CD14-positive monocyte (primary cell): ENCODE data around the gene COL27A1. TPM values are rescaled to one million over a fixed set of nuclear protein-coding genes. Genes with fewer than 3 reads are reported as not detected.

Experiments
- DNase-seq, 3 donors: peaks; one replicate each; pipeline ENCODE4 v3.0.0-alpha.2; 2011 to 2022
- H2AFZ ChIP-seq: 2 replicates; pipeline ENCODE4 v1.6.0; 2012; ENCODE audit warnings: mild to moderate bottlenecking, low read depth, low read length, inconsistent platforms; ENCODE audit not compliant: insufficient read depth, poor library complexity, severe bottlenecking
- H3K27ac ChIP-seq, 2 donors: 1 replicate in 1 of 2; 2 replicates in 1 of 2; pipeline ENCODE4 v1.5.1; 2012 to 2013; ENCODE audit warnings: low read length in 2 of 2, control low read depth in 1 of 2, inconsistent platforms in 1 of 2, low read depth in 1 of 2, mild to moderate bottlenecking in 1 of 2
- H3K27me3 ChIP-seq, 2 donors: one replicate each; pipeline versions ENCODE4 v1.6.0 to v1.6.1; 2011 to 2013; ENCODE audit warnings: low read length in 2 of 2; ENCODE audit not compliant: control insufficient read depth in 2 of 2, insufficient read depth in 2 of 2
- H3K36me3 ChIP-seq, 2 donors: replicated peaks in 1 of 2; 1 replicate in 1 of 2; 2 replicates in 1 of 2; pipeline versions ENCODE4 v1.5.1 to v1.6.1; 2012 to 2013; ENCODE audit warnings: low read length in 2 of 2, control low read depth in 1 of 2, inconsistent platforms in 1 of 2, mild to moderate bottlenecking in 1 of 2; ENCODE audit not compliant: insufficient read depth in 2 of 2, control insufficient read depth in 1 of 2
- H3K4me1 ChIP-seq, 2 donors: 1 replicate in 1 of 2; 2 replicates in 1 of 2; pipeline versions ENCODE4 v1.5.1 to v1.6.1; 2012 to 2013; ENCODE audit warnings: low read length in 2 of 2, control low read depth in 1 of 2, inconsistent platforms in 1 of 2, mild to moderate bottlenecking in 1 of 2, moderate library complexity in 1 of 2; ENCODE audit not compliant: insufficient read depth in 2 of 2, control insufficient read depth in 1 of 2
- H3K4me2 ChIP-seq: replicated peaks from 2 replicates; pipeline ENCODE3; 2012; ENCODE audit warnings: low read length, moderate library complexity, mild to moderate bottlenecking; ENCODE audit not compliant: poor library complexity, severe bottlenecking; ENCODE audit errors: extremely low read depth
- H3K4me3 ChIP-seq, 3 experiments: fragments of 200-600 bp in 1 of 3; sonication (generic) in 1 of 3; replicated peaks in 1 of 3; 1 replicate in 2 of 3; 2 replicates in 1 of 3; pipeline ENCODE4 v1.5.1; 2011 to 2013; ENCODE audit warnings: low read length in 3 of 3, mild to moderate bottlenecking in 3 of 3, control low read depth in 2 of 3, low read depth in 2 of 3, inconsistent platforms in 1 of 3, moderate library complexity in 1 of 3
- H3K79me2 ChIP-seq: 2 replicates; pipeline ENCODE4 v1.6.0; 2012; ENCODE audit warnings: mild to moderate bottlenecking, control low read depth, inconsistent platforms, low read length, moderate library complexity; ENCODE audit not compliant: insufficient read depth
- H3K9ac ChIP-seq: 2 replicates; pipeline ENCODE4 v1.6.0; 2017; ENCODE audit warnings: low read length, mild to moderate bottlenecking; ENCODE audit not compliant: insufficient read depth, poor library complexity, severe bottlenecking
- H3K9me3 ChIP-seq, 2 donors: replicated peaks in 1 of 2; 1 replicate in 1 of 2; 2 replicates in 1 of 2; pipeline versions ENCODE4 v1.5.1 to v1.6.1; 2012 to 2013; ENCODE audit warnings: low read length in 2 of 2, control low read depth in 1 of 2; ENCODE audit not compliant: control insufficient read depth in 1 of 2, insufficient read depth in 1 of 2
- H4K20me1 ChIP-seq: 2 replicates; pipeline ENCODE4 v1.6.0; 2012; ENCODE audit warnings: mild to moderate bottlenecking, low read length, control low read depth, moderate library complexity; ENCODE audit not compliant: insufficient read depth
- H3K27ac Mint-ChIP-seq, 7 donors: one replicate each; pipeline ENCODE4 v1.8.0; 2020; ENCODE audit warnings: mild to moderate bottlenecking in 7 of 7, mixed read lengths in 7 of 7, moderate library complexity in 6 of 7, inconsistent platforms in 2 of 7
- H3K27me3 Mint-ChIP-seq, 3 donors: one replicate each; pipeline ENCODE4 v1.8.0; 2021 to 2022; ENCODE audit warnings: low read depth in 3 of 3, mild to moderate bottlenecking in 3 of 3, mixed read lengths in 3 of 3, moderate library complexity in 3 of 3, inconsistent platforms in 1 of 3
- H3K36me3 Mint-ChIP-seq, 2 donors: one replicate each; pipeline ENCODE4 v1.8.0; 2020; ENCODE audit warnings: mixed read lengths in 2 of 2, inconsistent platforms in 1 of 2, mild to moderate bottlenecking in 1 of 2
- H3K4me1 Mint-ChIP-seq: one replicate; pipeline ENCODE4 v1.8.0; 2020; ENCODE audit warnings: mild to moderate bottlenecking, mixed read lengths
- H3K4me3 Mint-ChIP-seq, 2 donors: one replicate each; pipeline ENCODE4 v1.8.0; 2020; ENCODE audit warnings: mild to moderate bottlenecking in 2 of 2, mixed read lengths in 2 of 2, moderate library complexity in 1 of 2
- H3K9me3 Mint-ChIP-seq, 7 donors: one replicate each; pipeline ENCODE4 v1.8.0; 2020 to 2022; ENCODE audit warnings: mixed read lengths in 7 of 7, mild to moderate bottlenecking in 6 of 7, moderate library complexity in 6 of 7, inconsistent platforms in 2 of 7
- WGBS: methylation state at CpG from one replicate; pipeline ENCODE4 v1.1.5; 2013; ENCODE audit warnings: missing lambda C conversion rate; ENCODE audit not compliant: insufficient coverage; 5-methylcytosine and 5-hydroxymethylcytosine counted together
- intact Hi-C, 2 donors: fragments of 100-400 bp; cut with micrococcal nuclease; formaldehyde crosslinking; loops; one replicate each; pipeline versions ENCODE4 v1.15.0 to v1.15.1; 2023
- polyA plus RNA-seq, 3 donors: library from polyadenylated mRNA; depleted of rRNA in 1 of 3; unstranded in 2 of 3; stranded (reverse) in 1 of 3; fragments of 300-500 nt in 2 of 3; fragments of >200 nt in 1 of 3; fragmentation: Illumina TruSeq in 2 of 3; gene quantifications; 1 replicate in 2 of 3; 2 replicates in 1 of 3; pipeline ENCODE4 v1.2.3, GENCODE V29; 2012 to 2021
- TF ChIP-seq, protein P1 (sequence below): fragments of 200-600 bp; IDR thresholded peaks from one replicate; pipeline ENCODE4 v1.8.0; 2022; ENCODE audit warnings: antibody characterized with exemption, mild to moderate bottlenecking

The COL27A1 gene
- polyA plus RNA-seq, 3 donors: 0.03 TPM; not detected in 2

DNA sequence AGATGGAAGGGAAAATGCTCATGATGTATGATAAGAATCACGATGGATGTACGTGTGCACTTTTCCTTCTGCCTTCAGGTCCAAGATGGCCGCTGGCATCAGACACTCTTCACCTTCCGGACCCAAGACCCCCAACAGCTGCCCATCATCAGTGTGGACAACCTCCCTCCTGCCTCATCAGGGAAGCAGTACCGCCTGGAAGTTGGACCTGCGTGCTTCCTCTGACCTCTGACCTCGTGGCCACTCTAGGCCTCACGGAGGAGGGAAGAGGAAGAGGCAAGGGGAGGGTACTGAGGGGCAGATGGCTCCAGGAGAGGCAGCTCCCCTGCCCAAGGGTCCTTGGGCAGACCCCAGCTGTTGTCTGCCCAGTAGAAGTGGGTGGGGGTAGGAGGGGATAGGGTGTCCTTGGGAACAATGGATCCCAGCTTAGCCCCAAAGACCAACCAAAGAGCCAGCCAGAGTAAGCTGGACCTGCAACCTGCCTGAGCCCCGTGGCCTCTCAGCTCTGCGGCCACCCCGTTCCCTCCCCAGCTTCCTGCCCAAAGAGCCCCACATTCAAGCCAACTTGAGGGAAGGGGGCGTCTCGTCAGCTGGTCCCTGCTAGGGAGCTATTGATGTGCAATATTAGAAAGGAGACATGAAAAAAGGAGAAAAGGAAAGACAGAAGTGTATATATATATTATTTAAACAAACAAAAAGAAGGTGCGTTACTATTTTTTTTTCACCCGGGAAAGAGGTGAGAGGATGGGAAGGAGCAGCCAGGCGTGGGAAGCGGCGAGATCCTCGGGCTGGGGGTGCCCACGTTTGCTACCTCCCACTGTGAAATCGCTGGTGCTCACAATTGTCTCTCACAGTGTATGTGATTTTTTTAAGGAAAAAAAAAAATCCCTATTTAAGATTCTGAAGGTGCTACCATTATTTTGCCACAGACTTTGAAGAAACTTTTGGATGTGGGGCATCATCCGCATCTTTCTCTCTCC lies 155.4 kb downstream of the COL27A1 start:
- H3K36me3 Mint-ChIP-seq: no peaks in the 10 kb centered on the region
- H3K9me3 Mint-ChIP-seq: peaks cover 0 to 6% (median 0%) of the 10 kb centered on the region in 7 donors
- H2AFZ ChIP-seq: peak overlapping the region; percentile 36
- no peak overlapping the region for H3K27ac Mint-ChIP-seq
- no peaks in the 10 kb centered on the region for H3K36me3 ChIP-seq
- DNase-seq: peak in 1 of 3 donors; percentile 2
- 67% methylated on average over 5 of the region's 22 CpGs for WGBS
- H3K9me3 ChIP-seq: no peaks in the 10 kb centered on the region
- no peak overlapping the region for H3K9ac ChIP-seq
- H3K27ac ChIP-seq: no peak overlapping the region
- no peak overlapping the region for H3K4me2 ChIP-seq
- peaks cover 2 to 4% (median 3%) of the 10 kb centered on the region in 3 donors for H3K27me3 Mint-ChIP-seq
- no peak overlapping the region for H3K4me3 Mint-ChIP-seq
- H3K4me1 ChIP-seq: peaks cover 9 to 10% of the 10 kb centered on the region in 2 donors
- H3K27me3 ChIP-seq: no peaks in the 10 kb centered on the region
- H3K79me2 ChIP-seq: no peaks in the 10 kb centered on the region
- TF ChIP-seq, protein P1, sequence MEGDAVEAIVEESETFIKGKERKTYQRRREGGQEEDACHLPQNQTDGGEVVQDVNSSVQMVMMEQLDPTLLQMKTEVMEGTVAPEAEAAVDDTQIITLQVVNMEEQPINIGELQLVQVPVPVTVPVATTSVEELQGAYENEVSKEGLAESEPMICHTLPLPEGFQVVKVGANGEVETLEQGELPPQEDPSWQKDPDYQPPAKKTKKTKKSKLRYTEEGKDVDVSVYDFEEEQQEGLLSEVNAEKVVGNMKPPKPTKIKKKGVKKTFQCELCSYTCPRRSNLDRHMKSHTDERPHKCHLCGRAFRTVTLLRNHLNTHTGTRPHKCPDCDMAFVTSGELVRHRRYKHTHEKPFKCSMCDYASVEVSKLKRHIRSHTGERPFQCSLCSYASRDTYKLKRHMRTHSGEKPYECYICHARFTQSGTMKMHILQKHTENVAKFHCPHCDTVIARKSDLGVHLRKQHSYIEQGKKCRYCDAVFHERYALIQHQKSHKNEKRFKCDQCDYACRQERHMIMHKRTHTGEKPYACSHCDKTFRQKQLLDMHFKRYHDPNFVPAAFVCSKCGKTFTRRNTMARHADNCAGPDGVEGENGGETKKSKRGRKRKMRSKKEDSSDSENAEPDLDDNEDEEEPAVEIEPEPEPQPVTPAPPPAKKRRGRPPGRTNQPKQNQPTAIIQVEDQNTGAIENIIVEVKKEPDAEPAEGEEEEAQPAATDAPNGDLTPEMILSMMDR: no peak
- no peaks in the 10 kb centered on the region for H4K20me1 ChIP-seq
- no peak overlapping the region for H3K4me3 ChIP-seq
- H3K4me1 Mint-ChIP-seq: peaks cover 9% of the 10 kb centered on the region
- intact Hi-C loops: no loop called here

DNA sequence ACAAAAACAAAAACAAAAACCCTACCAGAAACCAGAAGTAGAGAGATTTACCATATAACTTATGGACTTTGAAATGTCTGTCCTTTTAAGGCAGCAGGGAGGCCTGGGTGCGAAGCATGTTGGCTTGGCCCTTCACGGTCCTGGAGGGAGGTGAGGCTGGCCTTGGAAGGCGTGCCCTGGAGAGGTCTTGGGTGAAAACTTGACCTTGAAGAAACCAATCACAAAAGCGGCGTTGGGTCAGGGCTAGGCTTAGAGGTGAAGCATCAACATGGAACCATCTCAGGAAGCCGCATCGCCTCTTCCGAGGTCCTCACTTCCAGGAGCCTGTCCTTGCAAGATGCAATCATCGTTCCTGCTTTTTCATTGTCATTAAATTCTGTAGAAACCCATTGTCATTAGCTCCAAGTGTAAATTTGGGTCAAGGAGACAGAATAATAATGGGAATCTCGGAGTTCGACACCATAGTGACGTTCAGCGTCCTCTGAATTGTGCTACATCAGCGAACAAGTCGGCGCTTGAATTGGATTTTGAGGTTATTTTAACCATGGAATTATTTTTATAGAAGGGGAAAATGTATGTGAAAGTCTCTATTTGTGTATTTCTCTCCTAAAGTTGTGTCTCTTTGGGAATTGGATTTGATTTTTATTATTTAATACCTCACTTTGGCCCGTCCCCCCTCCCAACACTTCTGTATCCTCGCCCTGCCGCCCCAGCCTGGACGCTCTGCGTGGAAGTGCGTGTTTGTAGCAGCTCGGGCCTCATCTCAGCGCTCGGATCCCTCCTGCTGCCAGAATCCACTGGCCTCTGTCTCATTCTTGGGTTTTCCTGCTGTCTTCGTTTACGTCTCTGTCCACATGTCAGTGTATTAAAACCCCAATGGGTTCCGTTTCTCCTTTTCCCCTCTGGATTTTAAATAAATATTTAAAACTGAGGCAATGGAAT lies 156.5 kb downstream of the COL27A1 start:
- no peak overlapping the region for H3K4me3 ChIP-seq
- TF ChIP-seq, protein P1: no peak
- no peak overlapping the region for H3K4me2 ChIP-seq
- peak in 1 of 3 donors; percentile 1 for DNase-seq
- H3K27ac ChIP-seq: no peak overlapping the region
- no peak overlapping the region for H2AFZ ChIP-seq
- H3K4me1 Mint-ChIP-seq: peaks cover 17% of the 10 kb centered on the region
- H3K4me1 ChIP-seq: peaks cover 20 to 21% of the 10 kb centered on the region in 2 donors
- intact Hi-C loops: no loop called here
- H3K36me3 Mint-ChIP-seq: no peaks in the 10 kb centered on the region
- no peaks in the 10 kb centered on the region for H3K79me2 ChIP-seq
- no peaks in the 10 kb centered on the region for H3K9me3 ChIP-seq
- no peaks in the 10 kb centered on the region for H4K20me1 ChIP-seq
- no peak overlapping the region for H3K9ac ChIP-seq
- 94% methylated on average over 19 of the region's 28 CpGs for WGBS
- no peak overlapping the region for H3K27ac Mint-ChIP-seq
- H3K27me3 Mint-ChIP-seq: peaks cover 1 to 4% (median 2%) of the 10 kb centered on the region in 3 donors
- no peak overlapping the region for H3K4me3 Mint-ChIP-seq
- H3K27me3 ChIP-seq: no peaks in the 10 kb centered on the region
- H3K9me3 Mint-ChIP-seq: peaks cover 0 to 6% (median 0%) of the 10 kb centered on the region in 7 donors
- H3K36me3 ChIP-seq: no peaks in the 10 kb centered on the region
